K562 (cell line): ENCODE data around the gene DAPK1. TPM values are rescaled to one million over a fixed set of nuclear protein-coding genes. Genes with fewer than 3 reads are reported as not detected.
A peak's percentile ranks its signal among the peaks of the same experiment; 100 is the strongest.

Experiments
- ATF6 ChIP-seq: sonication (generic); formaldehyde crosslinking; IDR thresholded peaks from 2 replicates; pipeline ENCODE4 v1.4.0; 2020; ENCODE audit warnings: mild to moderate bottlenecking, missing genetic modification reagents
- COPS2 ChIP-seq: fragments of 450-650 bp; conservative IDR thresholded peaks from 2 replicates; pipeline ENCODE4 v1.6.1; 2016; ENCODE audit warnings: mild to moderate bottlenecking, moderate library complexity
- CTBP1 ChIP-seq: fragments of 450-650 bp; IDR thresholded peaks from 2 replicates; pipeline ENCODE4 v1.6.1; 2016; ENCODE audit warnings: borderline replicate concordance
- GATAD2A ChIP-seq: fragments of 450-650 bp; IDR thresholded peaks from 2 replicates; pipeline ENCODE4 v1.6.1; 2017
- GTF2F1 ChIP-seq: IDR thresholded peaks from 2 replicates; pipeline ENCODE4 v1.6.1; 2011; ENCODE audit warnings: low read depth, low read length, improper control_type of control experiment
- HNRNPLL ChIP-seq: fragments of 200-400 bp; formaldehyde crosslinking; IDR thresholded peaks from 2 replicates; pipeline ENCODE4 v1.6.1; 2017; ENCODE audit warnings: low read length, low read depth, mild to moderate bottlenecking; ENCODE audit not compliant: poor library complexity, severe bottlenecking
- HOMEZ ChIP-seq: fragments of 250-450 bp; sonication (Bioruptor Pico); IDR thresholded peaks from 2 replicates; pipeline ENCODE4 v1.4.0; 2020; ENCODE audit warnings: mild to moderate bottlenecking, moderate library complexity
- LCOR ChIP-seq: sonication (generic); formaldehyde crosslinking; IDR thresholded peaks from 2 replicates; pipeline ENCODE4 v1.8.0; 2022; ENCODE audit warnings: mild to moderate bottlenecking, missing genetic modification reagents
- NR2C2 ChIP-seq, 2 experiments: fragments of 200-800 bp in 1 of 2; sonication (Bioruptor generic) in 1 of 2; sonication (generic) in 1 of 2; formaldehyde crosslinking in 1 of 2; IDR thresholded peaks; 2 replicates each; pipeline versions ENCODE4 v1.6.1 to v1.8.0; 2016 to 2022; ENCODE audit warnings: mild to moderate bottlenecking in 1 of 2, missing compliant biosample characterization in 1 of 2, missing genetic modification characterization in 1 of 2, missing genetic modification reagents in 1 of 2
- PTTG1 ChIP-seq: fragments of 450-650 bp; IDR thresholded peaks from 2 replicates; pipeline ENCODE4 v1.6.1; 2016; ENCODE audit warnings: low read depth, mild to moderate bottlenecking, missing genetic modification characterization, missing compliant biosample characterization
- RFX7 ChIP-seq: fragments of 250-450 bp; sonication (Bioruptor Pico); IDR thresholded peaks from 2 replicates; pipeline ENCODE4 v1.5.1; 2021; ENCODE audit warnings: mild to moderate bottlenecking
- SLC30A9 ChIP-seq: fragments of 250-450 bp; sonication (Bioruptor Pico); IDR thresholded peaks from 2 replicates; pipeline ENCODE4 v1.8.0; 2022; ENCODE audit warnings: mild to moderate bottlenecking, moderate library complexity
- SMAD2 ChIP-seq: fragments of 150-350 bp; IDR thresholded peaks from 2 replicates; pipeline ENCODE4 v1.6.1; 2014; ENCODE audit warnings: low read depth, mild to moderate bottlenecking, low read length
- XRCC4 ChIP-seq: IDR thresholded peaks from one replicate; pipeline ENCODE4 v1.6.1; 2011; ENCODE audit not compliant: insufficient read depth, insufficient read length; ENCODE audit errors: extremely low read depth
- ZBTB49 ChIP-seq: sonication (generic); formaldehyde crosslinking; IDR thresholded peaks from 2 replicates; pipeline ENCODE4 v1.8.0; 2022; ENCODE audit warnings: missing genetic modification reagents, mild to moderate bottlenecking, borderline replicate concordance
- ZNF354B ChIP-seq: fragments of 250-450 bp; sonication (Bioruptor Pico); IDR thresholded peaks from 2 replicates; pipeline ENCODE4 v1.4.0; 2020
- polyA plus RNA-seq, 8 experiments: library from polyadenylated mRNA; depleted of rRNA in 4 of 8; stranded (reverse) in 5 of 8; unstranded in 3 of 8; fragments of >200 nt; fragmentation: Nextera tagmentation in 2 of 8; fragmentation: Illumina TruSeq in 1 of 8; extraction: Ambion mirVana in 2 of 8; extraction: Trizol in 1 of 8; gene quantifications; 2 replicates each; pipeline versions ENCODE4 v1.2.1 to v1.2.3, GENCODE V29; 2011 to 2014; ENCODE audit warnings: inconsistent platforms in 1 of 8, missing spikeins in 1 of 8
- total RNA-seq, 7 experiments: library from RNA; depleted of rRNA in 6 of 7; stranded (reverse); fragments of >200 nt in 6 of 7; fragmentation: Illumina TruSeq in 2 of 7; extraction: Trizol in 2 of 7; gene quantifications; 2 replicates each; pipeline versions ENCODE4 v1.2.1 to v1.2.3, GENCODE V29; 2011 to 2021; ENCODE audit warnings: low replicate concordance in 1 of 7
- TF ChIP-seq, protein P1 (sequence below): fragments of 250-450 bp; sonication (Bioruptor Pico); IDR thresholded peaks from 2 replicates; pipeline ENCODE4 v1.8.0; 2021; ENCODE audit warnings: borderline replicate concordance, mild to moderate bottlenecking, moderate library complexity; ENCODE audit not compliant: poor library complexity, severe bottlenecking
- TF ChIP-seq, protein P2 (sequence below): sonication (generic); formaldehyde crosslinking; IDR thresholded peaks from 2 replicates; pipeline ENCODE4 v1.8.0; 2022; ENCODE audit warnings: missing genetic modification reagents, mild to moderate bottlenecking, borderline replicate concordance
- TF ChIP-seq, protein P3 (sequence below): sonication (generic); formaldehyde crosslinking; IDR thresholded peaks from 2 replicates; pipeline ENCODE4 v1.8.1; 2023; ENCODE audit warnings: mild to moderate bottlenecking, missing genetic modification reagents

The DAPK1 gene
- total and polyA plus RNA-seq, 9 of the 15 experiments (the other 6 are each of a cell fraction or from before 2014, with no cell fraction given), result 1.7 to 26.4 (median 15.8) TPM

DNA sequence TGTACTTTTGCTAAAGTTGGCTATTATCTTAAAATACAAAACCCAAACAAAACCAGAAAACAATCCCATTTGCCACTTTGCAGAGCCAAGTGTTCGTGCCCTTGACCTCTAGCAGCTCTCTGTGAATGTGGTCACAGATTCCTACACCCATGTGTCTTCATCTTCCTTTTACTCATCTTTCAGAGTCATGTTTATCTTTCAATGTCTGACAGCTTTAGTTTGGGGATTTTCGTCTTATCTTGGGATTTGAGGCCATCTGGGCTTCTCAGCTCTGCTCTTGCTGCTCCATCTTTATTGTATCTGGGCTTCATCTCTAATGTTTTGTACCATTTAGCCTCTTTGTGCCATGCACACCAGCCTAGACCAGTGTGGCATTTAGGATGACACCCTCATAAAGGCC lies 81.0 kb downstream of the DAPK1 start (continued):
- no peak for TF ChIP-seq ZBTB49
- TF ChIP-seq GTF2F1, result no peak
- peak; percentile 77; the same call in 1 of the 2 replicates for TF ChIP-seq CTBP1
- TF ChIP-seq, protein P1, sequence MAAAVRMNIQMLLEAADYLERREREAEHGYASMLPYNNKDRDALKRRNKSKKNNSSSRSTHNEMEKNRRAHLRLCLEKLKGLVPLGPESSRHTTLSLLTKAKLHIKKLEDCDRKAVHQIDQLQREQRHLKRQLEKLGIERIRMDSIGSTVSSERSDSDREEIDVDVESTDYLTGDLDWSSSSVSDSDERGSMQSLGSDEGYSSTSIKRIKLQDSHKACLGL, result no peak
- 0 out of 2 replicates have a peak, but pooled peaks have one; percentile 54 for TF ChIP-seq LCOR (CRISPR knock-in tag)
- TF ChIP-seq ATF6 (CRISPR knock-in tag), result no peak
- TF ChIP-seq HNRNPLL, result no peak
- TF ChIP-seq PTTG1 (tag), result no peak
- TF ChIP-seq, protein P2, sequence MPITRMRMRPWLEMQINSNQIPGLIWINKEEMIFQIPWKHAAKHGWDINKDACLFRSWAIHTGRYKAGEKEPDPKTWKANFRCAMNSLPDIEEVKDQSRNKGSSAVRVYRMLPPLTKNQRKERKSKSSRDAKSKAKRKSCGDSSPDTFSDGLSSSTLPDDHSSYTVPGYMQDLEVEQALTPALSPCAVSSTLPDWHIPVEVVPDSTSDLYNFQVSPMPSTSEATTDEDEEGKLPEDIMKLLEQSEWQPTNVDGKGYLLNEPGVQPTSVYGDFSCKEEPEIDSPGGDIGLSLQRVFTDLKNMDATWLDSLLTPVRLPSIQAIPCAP (CRISPR knock-in tag), result no peak
- no peak for TF ChIP-seq XRCC4
- no peak for TF ChIP-seq ZNF354B
- no peak for TF ChIP-seq HOMEZ (CRISPR knock-in tag)
- TF ChIP-seq, protein P3, sequence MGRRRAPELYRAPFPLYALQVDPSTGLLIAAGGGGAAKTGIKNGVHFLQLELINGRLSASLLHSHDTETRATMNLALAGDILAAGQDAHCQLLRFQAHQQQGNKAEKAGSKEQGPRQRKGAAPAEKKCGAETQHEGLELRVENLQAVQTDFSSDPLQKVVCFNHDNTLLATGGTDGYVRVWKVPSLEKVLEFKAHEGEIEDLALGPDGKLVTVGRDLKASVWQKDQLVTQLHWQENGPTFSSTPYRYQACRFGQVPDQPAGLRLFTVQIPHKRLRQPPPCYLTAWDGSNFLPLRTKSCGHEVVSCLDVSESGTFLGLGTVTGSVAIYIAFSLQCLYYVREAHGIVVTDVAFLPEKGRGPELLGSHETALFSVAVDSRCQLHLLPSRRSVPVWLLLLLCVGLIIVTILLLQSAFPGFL (CRISPR knock-in tag), result no peak
- no peak for TF ChIP-seq NR2C2 (CRISPR knock-in tag; IDR thresholded peaks at IDR 0.05)
- TF ChIP-seq NR2C2 (tag; IDR thresholded peaks at IDR 0.05), result no peak
- TF ChIP-seq SMAD2, result no peak
- no peak for TF ChIP-seq SLC30A9 (CRISPR knock-in tag)
- TF ChIP-seq COPS2, result no peak
- TF ChIP-seq GATAD2A, result no peak
- TF ChIP-seq RFX7, result no peak
